Stimulated activated naive CD8-positive, alpha-beta T cell treated with anti-CD3 and anti-CD28 coated beads, Interleukin-15, Interleukin-2, amounts not matched to agents 100 U/mL and 50 U/mL, for 24 hours (primary cell): ENCODE measurements around the gene KCTD20.

Experiments used
- ATAC-seq: fragments of 150-1000 bp; cut with Tn5 transposase; one replicate; pipeline ENCODE4 v1.10.0; 2021
- DNase-seq: peaks from one replicate; pipeline ENCODE4 v3.0.0; 2021

Gene KCTD20

DNA sequence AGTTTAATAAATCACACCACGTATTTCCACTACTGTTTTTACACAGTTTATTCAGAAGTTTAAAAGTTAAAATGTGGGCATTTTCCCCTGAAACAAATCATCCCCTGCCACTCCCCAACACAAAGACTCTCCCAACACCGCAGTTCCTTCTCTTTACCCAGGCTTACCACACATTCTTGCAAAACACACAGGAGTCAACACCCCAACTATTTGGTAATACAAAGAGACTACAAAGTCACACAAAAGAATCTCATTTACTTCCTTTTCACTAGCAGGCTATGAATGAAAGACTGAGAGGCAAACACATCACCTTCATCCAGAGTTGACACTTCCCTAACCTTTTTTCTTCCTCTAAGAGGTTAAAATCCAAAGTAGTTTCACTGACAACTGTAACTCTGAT is 51.1 kb downstream of the KCTD20 start:
- ATAC-seq (no peak), DNase-seq (no peak)

- ATAC-seq: no peak
- DNase-seq: no peak
Observed at GRCh38 chr6:36495086-36495485, 52.3 kb downstream of the KCTD20 start.

DNA sequence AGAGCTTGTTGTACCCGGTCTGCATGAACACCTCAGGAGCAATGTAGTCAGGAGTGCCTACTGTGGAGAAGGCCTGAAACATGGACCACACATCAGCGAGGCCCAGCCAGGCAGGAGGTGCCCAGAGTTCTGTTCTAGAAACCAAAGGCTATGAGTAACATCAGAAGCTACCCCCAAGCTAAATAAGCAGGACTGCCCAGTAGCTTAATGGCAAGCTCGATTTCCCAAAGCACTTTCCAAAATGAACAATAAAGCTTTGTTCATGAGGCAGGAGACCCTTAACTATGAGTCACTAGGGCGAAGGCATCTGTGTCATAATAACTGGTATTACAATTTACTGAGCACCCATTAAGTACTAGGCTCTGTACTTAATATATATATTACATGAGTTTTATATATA is 57.1 kb downstream of the KCTD20 start:
- ATAC-seq: no peak
- no peak for DNase-seq

DNA sequence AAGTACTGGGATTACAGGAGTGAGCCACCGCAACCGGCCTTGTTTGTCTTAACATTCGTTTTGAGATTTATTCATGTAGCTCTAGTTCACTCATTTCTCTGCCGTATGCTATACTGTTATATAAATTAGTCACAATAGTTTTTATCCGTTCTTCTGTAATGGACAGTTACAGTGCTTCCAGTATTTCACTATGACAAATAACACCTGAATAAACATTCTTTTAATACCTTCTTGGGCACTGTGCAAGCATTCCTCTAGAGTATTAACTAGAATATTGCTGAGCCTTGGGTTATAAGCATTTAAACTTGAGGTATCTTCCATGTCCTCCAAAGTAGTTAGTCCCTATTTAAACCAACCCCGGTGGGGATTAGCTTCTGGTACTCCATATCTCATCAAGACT is 58.9 kb downstream of the KCTD20 start:
- DNase-seq (no peak), ATAC-seq (no peak)

DNA sequence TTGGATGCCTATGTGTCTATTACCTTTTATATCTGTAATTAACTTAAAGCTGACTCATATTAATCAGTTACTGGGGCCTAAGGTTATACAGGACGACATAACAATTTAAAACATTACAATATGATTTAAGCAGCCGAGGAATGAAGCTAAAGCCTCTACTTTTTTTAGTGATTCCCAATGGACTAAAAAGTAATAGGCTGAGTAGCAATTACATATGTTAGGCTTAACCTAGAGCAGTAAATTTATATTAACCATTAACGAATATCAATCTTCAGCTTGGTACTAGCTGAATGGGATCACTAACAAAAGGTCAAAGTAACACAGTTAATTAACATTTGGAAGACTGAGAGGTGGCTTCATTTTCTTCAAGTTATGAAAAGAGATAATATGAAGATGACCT is 61.4 kb downstream of the KCTD20 start:
- ATAC-seq (no peak), DNase-seq (no peak)

DNA sequence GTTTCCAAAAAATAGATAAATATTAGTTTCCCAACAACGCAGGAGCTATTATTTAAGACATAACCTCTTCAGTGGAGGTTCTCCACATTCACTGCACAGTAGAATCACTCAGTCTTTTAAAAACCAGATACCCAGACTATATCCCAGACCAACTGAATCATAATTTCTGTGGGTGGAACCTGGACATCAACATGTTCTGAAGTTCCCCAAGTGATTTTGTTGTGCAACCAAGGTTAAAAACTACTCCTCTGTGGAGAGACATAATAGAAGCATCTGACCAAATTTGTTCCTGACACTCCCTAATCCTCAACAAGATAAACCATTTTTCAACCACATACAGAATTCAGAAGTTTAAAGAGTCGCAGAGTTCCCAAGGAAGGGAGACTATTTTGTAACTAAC is 62.2 kb downstream of the KCTD20 start:
- no peak for DNase-seq

GRCh38 chr6:36505744-36506534 is 63.1 kb downstream of the KCTD20 start:
- DNase-seq (no peak), ATAC-seq (no peak)

More for the DNA sequence above, 62.2 kb downstream of the KCTD20 start:
- ATAC-seq: no peak

- ATAC-seq: no peak
Observed at GRCh38 chr6:36506611-36507010, 63.8 kb downstream of the KCTD20 start.

GRCh38 chr6:36508532-36508931 is 65.7 kb downstream of the KCTD20 start:
- ATAC-seq: no peak
- no peak for DNase-seq

More at GRCh38 chr6:36506611-36507010, 63.8 kb downstream of the KCTD20 start:
- no peak for DNase-seq

GRCh38 chr6:36510365-36510764 is 67.6 kb downstream of the KCTD20 start:
- DNase-seq (no peak), ATAC-seq (no peak)

GRCh38 chr6:36514554-36515456 is 72.0 kb downstream of the KCTD20 start:
- ATAC-seq: no peak
- DNase-seq: no peak

GRCh38 chr6:36515844-36516243 is 73.0 kb downstream of the KCTD20 start:
- DNase-seq: no peak
- ATAC-seq: no peak

DNA sequence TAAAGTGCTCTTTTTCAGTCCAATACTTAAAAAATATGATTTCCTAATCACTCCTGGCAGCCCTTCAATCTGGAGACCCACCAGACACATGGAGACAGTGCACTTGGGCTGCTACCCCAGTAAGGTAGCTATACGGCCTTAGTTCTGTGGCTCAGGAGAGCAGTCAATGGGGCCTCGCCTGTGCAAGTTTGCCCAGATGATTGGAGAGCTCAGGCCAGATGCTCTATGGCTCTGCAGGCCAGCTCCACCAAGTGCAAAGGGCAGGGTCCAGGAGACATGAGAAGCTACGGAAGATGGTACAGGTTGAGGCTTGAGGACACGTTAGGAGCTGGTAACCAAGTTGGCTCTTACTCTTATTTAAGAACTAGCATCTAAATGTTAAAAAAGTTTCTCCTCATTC is 73.8 kb downstream of the KCTD20 start:
- ATAC-seq: no peak

DNA sequence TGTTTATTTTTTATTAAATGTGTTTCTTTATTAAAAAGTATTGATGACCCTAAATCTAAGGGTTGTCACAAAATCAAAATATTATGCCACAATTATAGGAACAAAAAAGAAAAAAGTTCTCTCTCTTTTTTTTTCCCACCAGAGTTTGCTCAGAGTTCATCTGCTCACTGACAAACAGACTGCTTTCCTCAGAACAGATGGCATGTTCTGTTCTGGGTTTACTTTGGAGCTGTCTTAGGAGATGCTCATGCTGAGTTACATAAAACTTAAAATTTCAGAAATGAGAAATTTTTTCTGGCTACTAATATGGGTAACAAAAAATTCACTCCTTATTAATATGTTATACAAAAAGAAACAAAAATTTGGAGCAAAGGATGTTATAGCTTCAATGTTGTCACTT is 74.2 kb downstream of the KCTD20 start:
- no peak for DNase-seq
- no peak for ATAC-seq

More for the DNA sequence above, 73.8 kb downstream of the KCTD20 start:
- DNase-seq: no peak

- DNase-seq (no peak), ATAC-seq (no peak)
Observed at GRCh38 chr6:36517408-36517807, 74.6 kb downstream of the KCTD20 start.

- ATAC-seq (no peak), DNase-seq (no peak)
Observed at GRCh38 chr6:36519352-36519751, 76.6 kb downstream of the KCTD20 start.

DNA sequence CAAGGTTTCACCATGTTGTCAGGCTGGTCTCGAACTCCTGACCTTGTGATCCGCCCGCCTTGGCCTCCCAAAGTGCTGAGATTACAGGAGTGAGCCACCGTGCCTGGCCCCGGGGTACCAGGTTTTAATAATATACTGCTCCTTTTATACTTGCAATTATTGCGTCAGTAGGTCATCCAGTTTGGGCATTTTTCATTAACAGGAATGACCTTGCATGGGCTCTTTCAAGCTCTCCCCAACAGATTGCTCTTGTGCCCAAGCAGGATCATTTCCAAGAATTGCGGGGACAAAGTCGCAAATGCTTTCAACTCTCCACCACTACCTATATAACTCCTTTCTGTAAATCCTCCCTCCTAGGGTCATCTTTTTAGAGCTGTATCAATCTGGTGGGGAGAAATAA is 80.7 kb downstream of the KCTD20 start:
- no peak for DNase-seq
- no peak for ATAC-seq

- ATAC-seq: no peak
- DNase-seq: no peak
Observed at GRCh38 chr6:36523936-36524499, 81.2 kb downstream of the KCTD20 start.

- ATAC-seq: no peak
Observed at GRCh38 chr6:36524871-36525270, 82.1 kb downstream of the KCTD20 start.

GRCh38 chr6:36525346-36525745 is 82.5 kb downstream of the KCTD20 start:
- DNase-seq: no peak
- no peak for ATAC-seq

More at GRCh38 chr6:36524871-36525270, 82.1 kb downstream of the KCTD20 start:
- no peak for DNase-seq

DNA sequence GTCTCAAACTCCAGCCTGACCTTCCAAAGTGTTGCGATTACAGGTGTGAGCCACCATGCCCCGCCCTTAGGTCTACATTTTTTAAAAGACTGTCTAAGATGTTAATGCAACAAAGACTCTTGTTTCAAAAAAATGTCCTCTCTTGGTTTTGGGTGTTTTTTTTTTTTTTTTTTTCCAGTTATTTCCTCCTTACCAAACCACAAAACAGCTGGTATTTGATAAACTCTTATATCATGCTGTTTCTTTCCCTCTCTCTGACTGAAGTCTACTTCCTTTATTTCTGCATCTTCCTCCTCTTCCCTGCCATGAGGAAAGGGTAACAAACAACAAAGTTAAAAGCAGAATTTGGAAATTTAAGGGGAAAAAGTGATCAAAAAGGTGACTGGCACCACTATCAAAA is 83.3 kb downstream of the KCTD20 start:
- DNase-seq: no peak
- no peak for ATAC-seq

DNA sequence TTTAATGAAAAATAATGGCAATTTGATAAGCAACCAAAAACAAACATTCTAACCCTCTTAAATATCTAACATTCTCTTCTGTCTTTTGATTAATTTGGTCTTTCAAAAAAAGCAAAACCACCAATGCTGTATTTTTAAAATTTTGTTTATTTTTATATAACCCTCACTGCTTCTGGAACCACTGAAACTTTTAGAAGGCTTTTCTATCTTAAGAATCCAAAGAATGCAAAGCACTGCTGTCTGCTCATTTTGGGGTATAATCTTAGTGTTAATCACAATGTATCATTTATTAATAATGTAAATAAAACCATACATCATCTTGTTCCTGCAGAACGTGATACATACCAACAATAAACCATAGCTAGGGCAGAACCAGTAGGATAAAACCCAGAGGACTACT is 90.5 kb downstream of the KCTD20 start:
- DNase-seq (no peak), ATAC-seq (no peak)
